ENCODE results near the gene KAT14. TPM values are rescaled to one million over a fixed set of nuclear protein-coding genes. Genes with fewer than 3 reads are reported as not detected.

Gene KAT14
- total RNA-seq, 2 donors from 2014 or later = 35.2 to 51.0 TPM

- Histone ChIP-seq H3K9ac (ENCODE audit: extremely low read depth, low read length, poor library complexity, severe bottlenecking) (no peak overlapping the region), H3K9me3 (ENCODE audit: control insufficient read depth, low read length) (no peaks in the 10 kb centered on the region), H3K27ac (ENCODE audit: low read depth, low read length) (no peak overlapping the region), H3K36me3 (ENCODE audit: control insufficient read depth, insufficient read depth, low read length) (no peaks in the 10 kb centered on the region), H3K27me3 (ENCODE audit: control insufficient read depth, insufficient read depth, low read length, poor library complexity, severe bottlenecking) (no peaks in the 10 kb centered on the region), H3K4me3 (ENCODE audit: low read length) (no peak overlapping the region), H3K4me1 (ENCODE audit: control insufficient read depth, insufficient read depth, low read length) (peaks cover 5% of the 10 kb centered on the region)
- H3K27me3 Mint-ChIP-seq (ENCODE audit: insufficient read depth) = peaks cover 17% of the 10 kb centered on the region
- no peaks in the 10 kb centered on the region for H3K9me3 Mint-ChIP-seq
- no peak for DNase-seq
- peaks cover 8% of the 10 kb centered on the region for H3K4me1 Mint-ChIP-seq
- no peaks in the 10 kb centered on the region for H3K36me3 Mint-ChIP-seq (ENCODE audit: low read depth)
- TF ChIP-seq, protein P1, sequence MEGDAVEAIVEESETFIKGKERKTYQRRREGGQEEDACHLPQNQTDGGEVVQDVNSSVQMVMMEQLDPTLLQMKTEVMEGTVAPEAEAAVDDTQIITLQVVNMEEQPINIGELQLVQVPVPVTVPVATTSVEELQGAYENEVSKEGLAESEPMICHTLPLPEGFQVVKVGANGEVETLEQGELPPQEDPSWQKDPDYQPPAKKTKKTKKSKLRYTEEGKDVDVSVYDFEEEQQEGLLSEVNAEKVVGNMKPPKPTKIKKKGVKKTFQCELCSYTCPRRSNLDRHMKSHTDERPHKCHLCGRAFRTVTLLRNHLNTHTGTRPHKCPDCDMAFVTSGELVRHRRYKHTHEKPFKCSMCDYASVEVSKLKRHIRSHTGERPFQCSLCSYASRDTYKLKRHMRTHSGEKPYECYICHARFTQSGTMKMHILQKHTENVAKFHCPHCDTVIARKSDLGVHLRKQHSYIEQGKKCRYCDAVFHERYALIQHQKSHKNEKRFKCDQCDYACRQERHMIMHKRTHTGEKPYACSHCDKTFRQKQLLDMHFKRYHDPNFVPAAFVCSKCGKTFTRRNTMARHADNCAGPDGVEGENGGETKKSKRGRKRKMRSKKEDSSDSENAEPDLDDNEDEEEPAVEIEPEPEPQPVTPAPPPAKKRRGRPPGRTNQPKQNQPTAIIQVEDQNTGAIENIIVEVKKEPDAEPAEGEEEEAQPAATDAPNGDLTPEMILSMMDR (conservative IDR thresholded peaks at IDR 0.05) = no peak
- H3K27ac Mint-ChIP-seq = no peak overlapping the region
- H3K4me3 Mint-ChIP-seq = no peak overlapping the region
- 95 to 100% methylated on average over 1 of the region's 1 CpG for WGBS, 2 experiments (ENCODE audit: insufficient coverage in 1 of 2, insufficient read length in 1 of 2)
These were observed 5.0 kb upstream of the KAT14 start for GRCh38 chr20:18132663-18133062.

DNA sequence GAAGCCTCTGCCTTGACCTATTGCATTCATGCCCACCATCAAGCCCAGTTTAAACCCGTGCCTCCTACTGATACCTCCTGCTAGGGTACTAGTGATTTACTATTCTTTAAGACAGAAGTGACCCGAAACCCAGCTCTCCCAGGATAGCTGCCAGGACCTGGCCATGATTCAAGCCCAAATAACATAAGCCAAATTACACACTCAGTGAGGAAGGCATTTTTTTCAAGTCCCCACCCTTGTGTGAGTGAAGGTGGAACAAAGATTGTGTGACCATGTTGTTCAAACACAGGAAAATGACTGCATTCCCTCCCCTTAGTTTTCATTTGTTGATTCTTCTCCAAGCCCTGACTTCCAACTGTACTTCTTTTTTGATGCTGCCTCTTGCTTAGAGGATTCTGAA lies 3.7 kb upstream of the KAT14 start:
- Mint-ChIP-seq H3K36me3 (ENCODE audit: low read depth) (no peaks in the 10 kb centered on the region), H3K27me3 (ENCODE audit: insufficient read depth) (peaks cover 10% of the 10 kb centered on the region), H3K9me3 (no peaks in the 10 kb centered on the region), H3K27ac (no peak overlapping the region), H3K4me3 (no peak overlapping the region), H3K4me1 (peaks cover 11% of the 10 kb centered on the region)
- Histone ChIP-seq H3K9ac (ENCODE audit: extremely low read depth, low read length, poor library complexity, severe bottlenecking) (no peak overlapping the region), H3K4me3 (ENCODE audit: low read length) (no peak overlapping the region), H3K4me1 (ENCODE audit: control insufficient read depth, insufficient read depth, low read length) (peaks cover 5% of the 10 kb centered on the region), H3K27ac (ENCODE audit: low read depth, low read length) (no peak overlapping the region), H3K36me3 (ENCODE audit: control insufficient read depth, insufficient read depth, low read length) (no peaks in the 10 kb centered on the region), H3K27me3 (ENCODE audit: control insufficient read depth, insufficient read depth, low read length, poor library complexity, severe bottlenecking) (no peaks in the 10 kb centered on the region), H3K9me3 (ENCODE audit: control insufficient read depth, low read length) (no peaks in the 10 kb centered on the region)
- TF ChIP-seq, protein P1 (conservative IDR thresholded peaks at IDR 0.05) = no peak
- DNase-seq = no peak
- WGBS, 2 experiments (ENCODE audit: insufficient coverage in 1 of 2, insufficient read length in 1 of 2) = 63% methylated on average over 2 of the region's 2 CpGs; no CpG with 5 or more reads in 1 of the 2 experiments

DNA sequence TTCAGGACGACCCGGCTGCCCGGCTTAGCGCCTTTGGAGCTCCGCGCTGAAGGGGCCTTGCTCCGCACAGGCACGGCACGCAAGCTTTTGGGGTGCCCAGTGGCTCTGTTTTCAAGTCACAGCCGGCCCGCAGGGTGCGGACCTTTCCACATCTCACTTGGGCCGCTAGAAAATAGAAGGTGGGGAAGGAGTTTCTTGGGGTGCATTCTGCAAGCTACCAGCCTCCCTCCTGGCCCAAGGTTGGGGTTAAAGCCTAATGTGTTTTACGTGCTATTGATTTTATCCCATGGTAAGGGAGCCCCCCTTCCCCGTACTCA lies 561 bp downstream of the KAT14 start:
- Histone ChIP-seq H3K27ac (ENCODE audit: low read depth, low read length) (peak overlapping the region; percentile 80), H3K4me1 (ENCODE audit: control insufficient read depth, insufficient read depth, low read length) (peaks cover 7% of the 10 kb centered on the region), H3K9me3 (ENCODE audit: control insufficient read depth, low read length) (no peaks in the 10 kb centered on the region), H3K9ac (ENCODE audit: extremely low read depth, low read length, poor library complexity, severe bottlenecking) (peak overlapping the region; percentile 87), H3K4me3 (ENCODE audit: low read length) (peak overlapping the region; percentile 97), H3K27me3 (ENCODE audit: control insufficient read depth, insufficient read depth, low read length, poor library complexity, severe bottlenecking) (no peaks in the 10 kb centered on the region), H3K36me3 (ENCODE audit: control insufficient read depth, insufficient read depth, low read length) (peaks cover 13% of the 10 kb centered on the region)
- H3K4me1 Mint-ChIP-seq = peaks cover 29% of the 10 kb centered on the region
- TF ChIP-seq, protein P1 (conservative IDR thresholded peaks at IDR 0.05) = no peak
- H3K4me3 Mint-ChIP-seq = peak overlapping the region; percentile 76
- no peak for DNase-seq
- no peaks in the 10 kb centered on the region for H3K27me3 Mint-ChIP-seq (ENCODE audit: insufficient read depth)
- peak overlapping the region; percentile 0 for H3K27ac Mint-ChIP-seq
- H3K9me3 Mint-ChIP-seq = no peaks in the 10 kb centered on the region
- 0% methylated on average over 6 to 15 of the region's 15 CpGs for WGBS, 2 experiments (ENCODE audit: insufficient coverage in 1 of 2, insufficient read length in 1 of 2)
- peaks cover 13% of the 10 kb centered on the region for H3K36me3 Mint-ChIP-seq (ENCODE audit: low read depth)

All from endodermal cell (in vitro differentiated cells).